GM18861 (cell line): ENCODE results near the gene OPCML.

ENCODE experiments used
- ATAC-seq: cut with Tn5 transposase; IDR thresholded peaks from one replicate; pipeline ENCODE4 v1.9.1; 2021; ENCODE audit not compliant: unreplicated experiment

OPCML gene

GRCh38 chr11:133541021-133541719 lies 8.9 kb upstream of the OPCML start:
- ATAC-seq: no peak

GRCh38 chr11:133536198-133536597 lies 3.9 kb upstream of the OPCML start:
- ATAC-seq: no peak

- ATAC-seq: no peak
Measured at GRCh38 chr11:133533205-133533604, 904 bp upstream of the OPCML start.

DNA sequence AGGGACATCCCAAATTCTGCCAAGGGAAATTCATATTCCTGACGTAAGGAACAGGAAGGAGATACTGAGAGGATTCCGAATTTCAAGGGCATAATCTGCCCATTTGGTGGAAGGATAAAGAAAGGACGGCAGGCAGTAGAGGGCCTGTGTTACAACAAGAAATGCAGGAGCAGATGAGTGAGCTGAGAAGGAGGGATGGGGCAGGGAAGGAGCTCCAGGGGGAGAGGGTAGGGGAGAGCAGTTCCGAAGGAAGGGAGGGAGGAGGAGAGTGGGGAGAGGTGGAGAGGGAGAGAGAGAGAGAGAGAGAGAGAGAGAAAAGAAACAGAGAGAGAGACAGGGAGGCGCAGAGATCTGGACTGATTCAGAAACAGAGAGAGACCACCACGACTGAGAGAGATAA lies 843 bp downstream of the OPCML start:
- no peak for ATAC-seq

DNA sequence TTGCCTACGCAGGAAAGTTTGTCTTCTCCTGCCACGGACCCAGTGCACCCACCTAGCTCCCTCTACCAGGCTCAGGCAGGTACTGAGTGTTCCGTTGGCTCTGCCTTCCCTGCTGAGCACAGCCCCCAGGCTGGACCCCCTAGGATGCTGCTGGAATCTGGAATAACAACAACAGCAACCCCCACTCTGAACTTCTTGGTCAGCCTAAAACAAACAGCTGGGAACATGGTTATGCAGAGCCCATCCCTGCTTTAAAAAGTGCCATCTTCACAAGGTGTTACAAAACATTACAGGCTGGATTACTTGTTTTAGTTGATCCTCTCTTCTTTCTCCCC lies 1.8 kb downstream of the OPCML start:
- ATAC-seq: no peak

- no peak for ATAC-seq
Measured at GRCh38 chr11:133529807-133530500, 2.3 kb downstream of the OPCML start.

GRCh38 chr11:133526790-133527189 lies 5.5 kb downstream of the OPCML start:
- no peak for ATAC-seq

- ATAC-seq: no peak
Measured at GRCh38 chr11:133525976-133526375, 6.3 kb downstream of the OPCML start.

DNA sequence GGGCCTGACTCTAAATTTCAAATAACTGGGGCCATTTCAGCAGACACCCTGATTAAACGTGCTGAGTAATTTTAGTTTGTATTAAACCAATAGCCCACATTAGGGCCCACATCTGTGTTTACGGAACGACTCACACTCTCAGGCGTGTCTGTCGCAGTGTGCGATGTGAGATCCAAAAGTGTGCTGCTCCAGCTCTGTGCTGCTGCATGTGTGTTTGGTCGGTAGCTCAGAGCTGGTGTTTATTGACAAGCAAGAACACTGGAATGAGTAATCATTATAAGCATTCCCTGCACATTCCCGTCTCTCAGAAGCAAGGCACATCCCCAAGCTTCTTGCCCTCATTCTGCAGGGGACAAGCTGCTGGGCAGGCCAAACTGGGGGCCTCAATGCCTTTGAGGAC lies 7.8 kb downstream of the OPCML start:
- no peak for ATAC-seq

DNA sequence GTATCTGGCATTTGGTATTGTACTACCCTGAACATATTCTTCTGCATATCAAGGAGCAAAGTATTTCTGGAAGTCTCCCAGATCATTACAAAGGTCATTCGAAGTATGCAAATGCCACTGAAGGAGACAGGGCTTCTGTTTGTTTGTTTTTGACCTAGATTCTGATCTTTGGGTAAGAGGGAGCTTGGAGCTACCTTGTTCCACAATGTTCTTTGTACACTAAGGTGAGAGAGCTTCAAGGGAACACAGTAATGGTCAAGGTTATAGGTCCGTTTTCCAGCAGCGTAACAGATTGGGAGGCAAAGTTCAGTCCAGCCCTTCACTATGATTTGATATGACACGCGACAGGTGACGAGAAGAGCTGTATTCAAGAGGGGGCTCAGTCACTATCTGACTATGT lies 10.0 kb downstream of the OPCML start:
- ATAC-seq: no peak

- ATAC-seq: no peak
Measured at GRCh38 chr11:133521502-133521901, 10.8 kb downstream of the OPCML start.

DNA sequence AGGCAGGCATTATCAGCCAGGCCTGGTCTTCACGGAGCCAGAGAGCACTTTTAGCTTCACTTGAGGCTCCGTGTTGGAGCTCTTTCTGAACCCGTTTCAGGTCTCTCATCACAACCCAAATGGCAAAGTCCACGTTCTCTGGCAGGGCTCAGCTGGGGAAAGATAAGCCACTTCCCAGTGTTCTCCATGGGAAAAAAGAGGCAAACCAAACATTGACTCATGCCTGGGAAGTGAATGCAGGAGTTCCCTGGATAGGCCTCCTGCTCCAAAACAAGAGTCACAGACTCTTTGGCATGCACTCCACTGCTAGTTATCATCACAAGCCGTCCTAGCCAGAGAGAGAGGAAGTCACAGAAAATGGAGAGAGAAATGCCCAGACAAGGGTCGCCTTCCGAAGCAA lies 11.6 kb downstream of the OPCML start:
- no peak for ATAC-seq

- no peak for ATAC-seq
Measured at GRCh38 chr11:133519560-133519959, 12.7 kb downstream of the OPCML start.

- ATAC-seq: no peak
Measured at GRCh38 chr11:133518702-133519264, 13.5 kb downstream of the OPCML start.

GRCh38 chr11:133516845-133517244 lies 15.5 kb downstream of the OPCML start:
- no peak for ATAC-seq

DNA sequence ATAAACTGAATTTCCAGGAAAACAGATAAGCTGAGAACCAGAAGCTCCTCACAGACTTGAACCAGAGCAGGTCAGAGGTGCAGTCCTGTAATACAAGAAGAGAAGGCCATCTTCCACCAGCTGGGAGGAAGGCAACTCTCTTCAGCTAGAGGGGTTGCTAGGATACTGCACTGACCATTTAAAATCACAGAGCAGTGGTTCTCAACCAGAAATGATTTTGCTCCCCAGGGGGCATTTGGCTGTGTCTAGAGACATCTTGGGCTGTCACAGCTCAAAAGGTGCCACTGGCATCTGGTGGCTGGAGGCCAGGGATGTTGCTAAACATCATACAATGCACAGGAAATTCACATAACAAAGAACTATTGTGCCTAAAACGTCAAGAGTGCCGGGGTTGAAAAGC lies 17.2 kb downstream of the OPCML start:
- no peak for ATAC-seq

- no peak for ATAC-seq
Measured at GRCh38 chr11:133509924-133510697, 22.2 kb downstream of the OPCML start.

DNA sequence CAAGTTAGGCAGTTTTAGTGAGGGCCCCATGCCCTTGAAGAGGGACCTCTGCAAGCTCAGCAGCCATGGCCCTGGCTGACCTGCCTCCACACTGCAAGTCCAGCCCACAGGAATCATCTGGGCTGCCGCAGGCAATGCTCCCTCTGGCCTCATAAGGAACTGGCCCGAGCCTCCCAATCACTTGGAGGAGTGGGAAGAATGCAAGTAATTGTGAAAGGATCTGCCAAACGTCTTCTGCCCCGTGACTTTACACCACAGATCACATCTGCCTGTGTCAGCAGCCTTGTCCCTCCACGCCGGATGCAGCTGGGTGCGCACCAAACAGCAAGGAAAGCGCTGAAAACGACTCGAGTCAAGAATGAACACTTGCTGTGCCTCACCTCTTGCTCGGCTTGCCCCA lies 23.8 kb downstream of the OPCML start:
- no peak for ATAC-seq

DNA sequence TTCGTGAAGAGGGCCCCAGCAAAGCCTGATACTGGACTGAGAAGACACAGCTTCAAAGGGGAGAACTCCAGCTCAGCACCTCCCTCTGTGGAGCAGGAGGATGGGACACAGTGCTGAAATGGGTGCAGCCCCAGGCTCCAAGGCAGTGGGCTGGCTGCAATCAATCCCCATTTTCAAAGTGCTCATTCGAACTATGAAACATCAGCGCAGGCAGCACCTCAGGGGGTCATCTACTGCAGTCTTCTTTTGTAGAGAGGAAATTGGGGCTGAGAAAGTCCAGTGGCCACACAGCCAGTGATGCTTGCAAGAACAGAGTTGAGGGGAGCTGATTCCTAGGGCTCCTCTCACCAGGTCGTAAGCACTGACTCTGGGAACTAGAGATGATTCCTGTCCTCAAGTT lies 25.1 kb downstream of the OPCML start:
- no peak for ATAC-seq

GRCh38 chr11:133506551-133507094 lies 25.7 kb downstream of the OPCML start:
- ATAC-seq: no peak

- peak; percentile 92 for ATAC-seq
Measured at GRCh38 chr11:133506023-133506422, 26.3 kb downstream of the OPCML start.

DNA sequence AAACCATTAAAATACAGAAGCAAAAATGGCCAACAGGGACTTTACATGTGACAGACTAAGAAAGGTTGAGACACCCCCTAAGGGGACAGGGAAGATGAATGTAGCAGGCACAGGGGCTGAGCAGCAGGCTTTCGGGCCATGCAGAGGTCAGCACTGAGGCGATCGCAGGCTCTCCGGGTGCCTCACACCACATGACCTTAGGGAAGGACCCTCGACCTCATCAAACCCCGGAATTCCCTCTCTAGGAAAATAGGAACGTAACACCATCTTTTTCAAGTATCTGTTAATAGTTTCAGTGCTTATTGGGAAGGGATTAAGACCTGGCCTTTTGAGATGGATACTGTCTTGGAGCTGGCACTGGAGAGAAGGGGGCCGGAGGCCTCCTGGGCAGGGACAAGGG lies 27.4 kb downstream of the OPCML start:
- no peak for ATAC-seq
